B cell (primary cell): ENCODE data around the gene AMZ2. TPM values are rescaled to one million over a fixed set of nuclear protein-coding genes. Genes with fewer than 3 reads are reported as not detected.

Experiments used
- ATAC-seq: fragments of 200-7000 bp; cut with Tn5 transposase; one replicate; pipeline ENCODE4 v1.10.0; 2021; ENCODE audit warnings: low read depth, mild to moderate bottlenecking, moderate number of reproducible peaks, moderate library complexity
- CTCF ChIA-PET: fragments of 350-600 bp; sonication (Branson Sonifier 250); formaldehyde crosslinking; loops from one replicate; lab custom pipeline; 2021; ENCODE audit warnings: antibody characterized with exemption, inconsistent platforms; lab: Charles Lee
- POLR2A ChIA-PET: fragments of 350-600 bp; sonication (Branson Sonifier 250); formaldehyde crosslinking; loops from one replicate; lab custom pipeline; 2021; ENCODE audit warnings: antibody characterized with exemption; lab: Charles Lee
- DNase-seq: peaks from one replicate; pipeline ENCODE4 v3.0.0; 2013
- H2AFZ ChIP-seq: 2 replicates; pipeline ENCODE4 v1.6.1; 2012; ENCODE audit warnings: mild to moderate bottlenecking, low read depth, low read length; ENCODE audit not compliant: insufficient read depth, poor library complexity, severe bottlenecking
- H3K27ac ChIP-seq, 2 donors: 1 replicate in 1 of 2; 2 replicates in 1 of 2; pipeline ENCODE4 v1.5.1; 2012 to 2013; ENCODE audit warnings: low read length in 2 of 2, mild to moderate bottlenecking in 2 of 2, moderate library complexity in 1 of 2
- H3K27me3 ChIP-seq, 4 experiments: fragments of 200-600 bp in 1 of 4; sonication (generic) in 1 of 4; replicated peaks in 1 of 4; 1 replicate in 2 of 4; 2 replicates in 2 of 4; pipeline versions ENCODE4 v1.6.1 to v1.7.0; 2013 to 2016; ENCODE audit warnings: low read length in 3 of 4, mild to moderate bottlenecking in 2 of 4, mixed read lengths in 1 of 4, moderate library complexity in 1 of 4; ENCODE audit not compliant: insufficient read depth in 4 of 4, control insufficient read depth in 3 of 4; ENCODE audit errors: control extremely low read depth in 1 of 4
- H3K36me3 ChIP-seq, 2 experiments: replicated peaks in 1 of 2; 1 replicate in 1 of 2; 2 replicates in 1 of 2; pipeline versions ENCODE4 v1.6.1 to v1.7.1; 2013; ENCODE audit warnings: low read length in 1 of 2; ENCODE audit not compliant: insufficient read depth in 2 of 2, control insufficient read depth in 1 of 2; ENCODE audit errors: control extremely low read depth in 1 of 2, extremely low read depth in 1 of 2
- H3K4me1 ChIP-seq, 2 donors: fragments of 200-600 bp in 1 of 2; sonication (generic) in 1 of 2; 1 replicate in 1 of 2; 2 replicates in 1 of 2; pipeline versions ENCODE4 v1.5.1 to v1.6.1; 2013 to 2017; ENCODE audit warnings: low read length in 2 of 2; ENCODE audit not compliant: control insufficient read depth in 2 of 2, insufficient read depth in 2 of 2
- H3K4me2 ChIP-seq: replicated peaks from 2 replicates; pipeline ENCODE3; 2012; ENCODE audit warnings: mild to moderate bottlenecking, low read depth, low read length; ENCODE audit not compliant: poor library complexity, severe bottlenecking
- H3K4me3 ChIP-seq, 5 experiments: fragments of 200-600 bp in 1 of 5; sonication (generic) in 1 of 5; 1 replicate in 3 of 5; 2 replicates in 2 of 5; pipeline versions ENCODE4 v1.5.1 to v1.7.0; 2011 to 2016; ENCODE audit warnings: low read length in 4 of 5, mild to moderate bottlenecking in 4 of 5, low read depth in 2 of 5, control low read depth in 1 of 5, moderate library complexity in 1 of 5; ENCODE audit not compliant: insufficient read depth in 1 of 5; ENCODE audit errors: control extremely low read depth in 1 of 5, extremely low read depth in 1 of 5
- H3K79me2 ChIP-seq: fragments of 200-600 bp; sonication (generic); one replicate; pipeline ENCODE4 v1.6.0; 2016; ENCODE audit warnings: low read length; ENCODE audit not compliant: control insufficient read depth, insufficient read depth
- H3K9ac ChIP-seq: fragments of 200-600 bp; sonication (generic); 2 replicates; pipeline ENCODE4 v1.6.1; 2017; ENCODE audit warnings: mild to moderate bottlenecking, low read length, moderate library complexity
- H3K9me3 ChIP-seq, 3 donors: one replicate each; pipeline versions ENCODE4 v1.6.1 to v1.7.1; 2013; ENCODE audit warnings: low read length in 2 of 3; ENCODE audit not compliant: control insufficient read depth in 2 of 3, insufficient read depth in 1 of 3; ENCODE audit errors: control extremely low read depth in 1 of 3
- H4K20me1 ChIP-seq: 2 replicates; pipeline ENCODE4 v1.6.0; 2012; ENCODE audit warnings: mild to moderate bottlenecking, low read length; ENCODE audit not compliant: insufficient read depth, control insufficient read depth, poor library complexity, severe bottlenecking
- H3K27ac Mint-ChIP-seq: one replicate; pipeline ENCODE4 v1.8.0; 2021; ENCODE audit warnings: mixed read lengths
- H3K27me3 Mint-ChIP-seq: one replicate; pipeline ENCODE4 v1.8.0; 2021; ENCODE audit warnings: mixed read lengths
- H3K4me1 Mint-ChIP-seq: one replicate; pipeline ENCODE4 v1.8.0; 2021; ENCODE audit warnings: mixed read lengths
- H3K4me3 Mint-ChIP-seq: one replicate; pipeline ENCODE4 v1.8.0; 2021; ENCODE audit warnings: mixed read lengths
- H3K9me3 Mint-ChIP-seq: one replicate; pipeline ENCODE4 v1.8.0; 2022; ENCODE audit warnings: mixed read lengths; ENCODE audit not compliant: insufficient read depth
- CTCF ChIP-seq: fragments of 200-600 bp; IDR thresholded peaks from one replicate; pipeline ENCODE4 v1.8.0; 2022; ENCODE audit warnings: antibody characterized with exemption, mild to moderate bottlenecking
- EZH2 ChIP-seq: IDR thresholded peaks from 2 replicates; pipeline ENCODE4 v1.6.1; 2012; ENCODE audit warnings: borderline replicate concordance, low read depth, mild to moderate bottlenecking, moderate library complexity, low read length; ENCODE audit not compliant: insufficient read depth, poor library complexity, severe bottlenecking
- WGBS: methylation state at CpG from one replicate; pipeline ENCODE4 v1.1.5; 2013; ENCODE audit warnings: missing lambda C conversion rate; ENCODE audit not compliant: insufficient coverage; 5-methylcytosine and 5-hydroxymethylcytosine counted together
- intact Hi-C: fragments of 100-400 bp; cut with micrococcal nuclease; formaldehyde crosslinking; loops from one replicate; pipeline ENCODE4 v1.10.0; 2022
- polyA plus RNA-seq: library from polyadenylated mRNA; depleted of rRNA; stranded (reverse); fragments of >200 nt; gene quantifications from 2 replicates; pipeline ENCODE4 v1.2.3, GENCODE V29; 2012
- total RNA-seq, 2 donors: library from RNA; stranded (reverse); fragments of 120-200 nt in 1 of 2; gene quantifications; 1 replicate in 1 of 2; 2 replicates in 1 of 2; pipeline versions ENCODE4 v1.2.3 to v1.2.4, GENCODE V29; 2013 to 2022

The AMZ2 gene
- total and polyA plus RNA-seq, 2 donors (not counting 1 experiment from before 2014, with no cell fraction given), result 64.1 to 70.7 TPM

- Histone ChIP-seq H2AFZ (no peak overlapping the region), H3K27me3 (no peaks in the 10 kb centered on the region), H3K9me3 (no peaks in the 10 kb centered on the region), H3K4me3 (no peak overlapping the region), H3K27ac (no peak overlapping the region), H3K36me3 (no peaks in the 10 kb centered on the region), H3K4me1 (peaks cover 14 to 22% of the 10 kb centered on the region in 2 donors), H3K79me2 (no peaks in the 10 kb centered on the region), H3K4me2 (no peak overlapping the region), H3K9ac (no peak overlapping the region), H4K20me1 (no peaks in the 10 kb centered on the region)
- ChIA-PET POLR2A (no interaction called here), CTCF (interaction anchor here (1.0 kb wide), 1 partner anchor 141 kb away, joined by 3 read pairs; no protein-coding TSS in a partner anchor)
- no peak overlapping the region for H3K4me3 Mint-ChIP-seq
- H3K27me3 Mint-ChIP-seq, result no peaks in the 10 kb centered on the region
- intact Hi-C loops, result loop anchor here (5.0 to 10.0 kb wide), 3 partner anchors 47 to 1033 kb away; partner anchors contain the start of genes ABCA5 and AMZ2
- 100% methylated on average over 2 of the region's 4 CpGs for WGBS
- H3K27ac Mint-ChIP-seq, result no peak overlapping the region
- no peak for TF ChIP-seq CTCF
- TF ChIP-seq EZH2, result no peak
- peaks cover 25% of the 10 kb centered on the region for H3K4me1 Mint-ChIP-seq
- no peaks in the 10 kb centered on the region for H3K9me3 Mint-ChIP-seq
- ATAC-seq, result no peak
- no peak for DNase-seq
These were observed 46.8 kb downstream of the AMZ2 start for GRCh38 chr17:68294617-68295016.

GRCh38 chr17:68295086-68295485 is 47.2 kb downstream of the AMZ2 start:
- no peaks in the 10 kb centered on the region for H3K27me3 Mint-ChIP-seq
- Histone ChIP-seq H3K79me2 (no peaks in the 10 kb centered on the region), H3K9ac (no peak overlapping the region), H3K9me3 (no peaks in the 10 kb centered on the region), H2AFZ (no peak overlapping the region), H3K4me3 (no peak overlapping the region), H3K36me3 (no peaks in the 10 kb centered on the region), H4K20me1 (no peaks in the 10 kb centered on the region), H3K27ac (no peak overlapping the region), H3K27me3 (no peaks in the 10 kb centered on the region), H3K4me2 (no peak overlapping the region), H3K4me1 (peaks cover 9 to 18% of the 10 kb centered on the region in 2 donors)
- no peak for TF ChIP-seq CTCF
- TF ChIP-seq EZH2, result no peak
- no peaks in the 10 kb centered on the region for H3K9me3 Mint-ChIP-seq
- peaks cover 21% of the 10 kb centered on the region for H3K4me1 Mint-ChIP-seq
- ChIA-PET POLR2A (no interaction called here), CTCF (no interaction called here)
- no peak overlapping the region for H3K27ac Mint-ChIP-seq
- H3K4me3 Mint-ChIP-seq, result no peak overlapping the region
- WGBS, result 97% methylated on average over 2 of the region's 7 CpGs
- no peak for DNase-seq
- ATAC-seq, result no peak
- intact Hi-C loops, result loop anchor here (10.0 kb wide), 1 partner anchor 140 kb away; no protein-coding TSS in a partner anchor
